Amniotic epithelial cell (primary cell): ENCODE results near the gene CCDC12.

ENCODE experiments used
- DNase-seq: peaks from one replicate; pipeline ENCODE4 v3.0.0-alpha.2; 2010; ENCODE audit warnings: low read depth

The CCDC12 gene

GRCh38 chr3:46996689-46997452, 20.3 kb upstream of the CCDC12 start:
- peak; percentile 61 for DNase-seq

DNA sequence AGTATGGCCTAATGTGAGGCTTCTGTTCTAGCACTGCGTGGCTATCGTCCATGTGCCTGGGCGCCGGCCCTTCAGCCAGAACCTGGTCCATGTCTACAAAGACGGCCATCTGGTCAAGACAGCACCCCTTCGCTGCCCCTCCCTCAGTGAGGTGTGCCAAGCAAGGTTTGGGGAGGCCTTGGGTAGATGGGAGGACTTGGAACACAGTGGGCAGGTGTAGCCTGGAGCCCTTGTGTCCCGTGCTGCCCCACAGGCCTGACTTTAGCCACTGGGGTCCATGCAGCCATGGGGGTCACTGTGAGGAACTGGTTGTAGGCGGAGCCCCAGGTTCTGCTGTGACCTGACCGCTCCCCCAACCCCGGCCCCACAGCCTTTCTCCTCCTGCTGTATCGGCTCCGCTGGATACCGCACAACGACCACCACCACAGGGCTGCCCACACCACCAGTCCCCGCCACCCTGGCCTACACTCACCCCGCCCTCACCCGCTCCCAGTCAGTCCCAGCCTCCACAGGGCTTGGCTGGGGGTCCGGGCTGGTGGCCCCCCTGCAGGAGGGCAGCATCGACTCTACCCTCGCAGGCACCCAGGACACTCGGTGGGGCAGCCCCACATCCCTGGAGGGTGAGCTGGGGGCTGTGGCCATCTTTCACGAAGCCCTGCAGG, 19.5 kb upstream of the CCDC12 start:
- no peak for DNase-seq

DNA sequence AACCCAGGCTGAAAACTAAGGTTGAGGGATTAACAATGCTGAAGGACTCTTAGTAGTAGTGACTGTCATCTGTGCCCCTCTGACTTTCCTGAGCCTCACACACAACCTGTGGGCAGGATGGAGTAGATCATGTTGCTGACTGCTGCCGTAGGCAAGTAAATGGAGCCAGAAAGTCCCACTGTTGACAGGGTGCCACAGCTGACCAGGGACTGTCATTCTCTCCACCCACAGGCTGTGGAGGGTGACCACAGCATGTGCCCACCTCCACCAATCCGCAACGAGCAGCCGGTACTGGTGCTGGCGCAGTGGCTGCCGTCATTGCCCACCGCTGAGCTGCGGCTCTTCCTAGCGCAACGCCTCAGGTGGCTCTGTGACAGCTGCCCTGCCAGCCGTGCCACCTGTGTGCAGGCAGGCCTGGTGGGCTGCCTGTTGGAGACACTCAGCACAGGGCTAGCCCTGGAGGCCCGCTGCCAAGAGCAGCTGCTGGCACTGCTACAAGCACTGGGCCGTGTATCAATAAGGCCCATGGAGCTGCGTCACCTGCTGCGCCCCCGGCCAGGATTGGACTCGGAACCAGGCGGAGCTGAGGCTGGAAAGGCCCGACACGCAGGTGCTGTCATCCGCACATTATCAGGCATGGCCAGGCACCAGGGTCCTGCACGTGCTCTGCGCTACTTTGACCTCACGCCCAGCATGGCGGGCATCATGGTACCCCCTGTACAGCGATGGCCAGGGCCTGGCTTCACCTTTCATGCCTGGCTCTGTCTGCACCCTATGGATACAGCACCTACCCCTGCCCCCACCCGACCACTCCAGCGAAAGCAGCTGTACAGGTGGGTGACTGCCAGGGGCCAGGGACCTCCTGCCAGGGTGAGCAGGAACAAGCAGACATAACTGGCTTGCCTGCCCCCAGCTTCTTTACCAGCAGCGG, 18.5 kb upstream of the CCDC12 start:
- DNase-seq, result no peak

DNA sequence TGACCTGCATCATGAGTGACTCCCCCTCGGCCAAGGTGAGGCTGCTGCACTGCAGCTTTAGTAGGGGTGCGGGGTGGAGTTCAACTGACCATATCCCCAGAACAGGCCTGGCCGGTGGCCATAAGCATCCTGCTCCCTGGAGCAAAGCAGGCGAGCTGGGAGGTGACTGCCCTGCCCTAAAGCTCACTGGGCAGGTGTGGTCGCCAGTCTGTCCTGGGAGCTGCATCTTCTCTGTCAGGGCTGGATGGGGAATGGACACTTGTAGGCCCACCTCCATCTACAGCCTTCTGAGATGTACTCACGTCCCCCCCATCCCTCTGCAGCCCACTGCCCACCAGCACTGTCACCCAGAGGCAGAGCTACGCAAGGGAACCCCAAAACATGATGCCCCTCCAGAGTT, 17.4 kb upstream of the CCDC12 start:
- DNase-seq, result no peak

GRCh38 chr3:46993292-46993691, 16.7 kb upstream of the CCDC12 start:
- no peak for DNase-seq

DNA sequence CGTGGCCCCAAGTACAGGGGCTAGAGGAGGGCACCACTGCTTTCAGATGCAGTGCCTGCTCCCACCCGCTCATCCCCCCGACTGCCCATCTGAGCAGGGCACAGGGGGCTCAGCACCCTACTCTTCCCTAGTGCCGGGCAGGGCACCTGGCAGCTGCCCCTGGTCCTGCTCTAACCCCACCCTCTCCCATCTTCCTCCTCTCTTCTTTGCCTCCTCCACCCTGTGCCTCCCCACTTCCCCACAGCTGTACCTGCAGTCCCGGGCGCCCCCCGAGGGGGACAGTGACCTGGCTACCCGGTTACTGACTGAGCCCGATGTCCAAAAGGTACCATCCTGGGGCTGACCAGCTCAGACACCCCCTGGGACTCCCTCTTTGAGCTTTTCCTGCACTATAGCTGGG, 15.7 kb upstream of the CCDC12 start:
- no peak for DNase-seq

- no peak for DNase-seq
Measured at GRCh38 chr3:46991406-46992165, 15.0 kb upstream of the CCDC12 start.

- DNase-seq, result no peak
Measured at GRCh38 chr3:46990573-46991374, 14.2 kb upstream of the CCDC12 start.

GRCh38 chr3:46989146-46989810, 12.7 kb upstream of the CCDC12 start:
- no peak for DNase-seq

GRCh38 chr3:46988616-46989015, 12.1 kb upstream of the CCDC12 start:
- no peak for DNase-seq

DNA sequence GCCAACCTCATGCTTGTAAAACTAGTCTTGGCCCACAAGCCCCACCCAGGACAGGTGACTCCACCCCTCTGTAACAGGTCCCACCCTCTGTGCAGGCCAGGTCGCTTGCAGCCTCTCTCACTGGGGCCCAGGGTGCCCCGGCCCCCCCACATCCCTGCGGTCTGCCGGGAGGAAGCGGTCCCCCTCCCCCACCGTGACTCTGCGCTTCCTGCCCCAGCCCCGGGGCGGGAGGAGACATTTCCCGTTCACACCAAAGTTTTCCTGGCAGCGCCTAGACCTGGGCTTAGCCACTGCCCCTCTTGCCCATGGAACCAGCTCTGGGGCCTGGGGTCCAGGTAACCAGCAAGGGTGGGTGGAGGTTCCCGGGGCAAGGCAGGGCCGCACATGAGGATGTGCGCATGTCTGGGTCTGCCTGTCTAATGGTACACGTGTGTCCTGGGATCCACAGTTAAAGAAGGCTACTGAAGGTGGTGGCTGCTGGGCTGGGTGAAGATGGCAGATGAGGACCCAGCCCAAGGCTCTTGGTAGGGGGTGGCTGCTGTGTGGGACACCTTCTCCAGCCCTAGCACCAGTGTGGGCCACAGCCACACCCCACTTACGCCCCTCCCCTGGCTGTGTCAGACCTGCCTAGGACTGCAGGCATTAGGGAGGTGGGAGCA, 11.3 kb upstream of the CCDC12 start:
- peak; percentile 61 for DNase-seq

- DNase-seq, result peak; percentile 60
Measured at GRCh38 chr3:46987319-46987742, 10.8 kb upstream of the CCDC12 start.

- no peak for DNase-seq
Measured at GRCh38 chr3:46986782-46987310, 10.3 kb upstream of the CCDC12 start.

DNA sequence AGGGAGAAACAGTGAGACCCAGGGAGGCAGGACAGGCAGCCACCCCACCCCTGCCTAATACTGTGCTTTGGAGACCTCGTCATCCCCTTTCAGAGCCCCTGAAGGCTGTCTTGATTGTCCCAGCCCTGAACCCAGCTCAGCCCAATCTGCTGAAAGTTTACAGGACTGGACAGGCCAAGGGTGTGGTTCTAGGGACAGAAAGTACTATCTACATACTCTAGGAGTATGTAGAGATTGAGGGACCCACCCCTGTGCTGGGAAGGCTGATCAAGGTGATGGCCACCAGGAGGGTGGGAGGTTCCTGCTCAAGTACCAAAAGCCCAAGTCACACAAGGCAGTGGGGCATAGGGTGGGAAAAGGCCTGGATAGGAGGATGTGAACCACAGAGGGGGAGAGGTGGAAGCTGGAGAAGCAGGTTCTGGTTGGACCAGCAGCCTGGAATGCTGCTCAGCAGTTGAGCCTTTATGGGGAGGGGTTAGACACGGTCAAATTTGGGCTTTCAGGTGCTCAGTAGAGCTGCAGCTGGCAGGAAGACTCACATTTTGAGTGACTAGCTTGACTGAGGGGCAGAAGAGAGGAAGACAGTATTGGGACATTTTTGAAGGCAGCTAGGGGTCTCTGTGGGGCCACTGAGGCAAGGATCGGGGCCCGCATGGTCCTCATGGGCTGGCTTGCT, 9.6 kb upstream of the CCDC12 start:
- no peak for DNase-seq

DNA sequence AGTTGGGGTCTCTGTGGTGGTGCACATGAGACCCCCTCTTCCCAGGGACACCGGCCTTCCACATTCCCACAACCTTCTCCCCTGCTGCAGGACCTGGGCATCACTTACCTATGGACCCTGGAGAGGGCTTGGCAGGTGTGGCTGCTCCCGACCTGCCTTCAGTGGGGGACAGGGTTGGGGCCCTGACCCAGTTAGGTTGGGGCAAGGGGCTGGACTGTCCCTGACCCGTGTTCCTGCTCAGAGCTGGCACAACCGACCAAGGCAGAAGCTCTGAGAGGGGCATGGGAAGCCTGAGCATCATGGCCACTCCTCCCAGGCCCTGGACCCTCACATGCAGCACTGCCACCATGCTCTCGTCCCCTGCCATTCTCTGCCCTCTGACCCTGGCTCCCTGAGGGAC, 9.0 kb upstream of the CCDC12 start:
- DNase-seq, result no peak

DNA sequence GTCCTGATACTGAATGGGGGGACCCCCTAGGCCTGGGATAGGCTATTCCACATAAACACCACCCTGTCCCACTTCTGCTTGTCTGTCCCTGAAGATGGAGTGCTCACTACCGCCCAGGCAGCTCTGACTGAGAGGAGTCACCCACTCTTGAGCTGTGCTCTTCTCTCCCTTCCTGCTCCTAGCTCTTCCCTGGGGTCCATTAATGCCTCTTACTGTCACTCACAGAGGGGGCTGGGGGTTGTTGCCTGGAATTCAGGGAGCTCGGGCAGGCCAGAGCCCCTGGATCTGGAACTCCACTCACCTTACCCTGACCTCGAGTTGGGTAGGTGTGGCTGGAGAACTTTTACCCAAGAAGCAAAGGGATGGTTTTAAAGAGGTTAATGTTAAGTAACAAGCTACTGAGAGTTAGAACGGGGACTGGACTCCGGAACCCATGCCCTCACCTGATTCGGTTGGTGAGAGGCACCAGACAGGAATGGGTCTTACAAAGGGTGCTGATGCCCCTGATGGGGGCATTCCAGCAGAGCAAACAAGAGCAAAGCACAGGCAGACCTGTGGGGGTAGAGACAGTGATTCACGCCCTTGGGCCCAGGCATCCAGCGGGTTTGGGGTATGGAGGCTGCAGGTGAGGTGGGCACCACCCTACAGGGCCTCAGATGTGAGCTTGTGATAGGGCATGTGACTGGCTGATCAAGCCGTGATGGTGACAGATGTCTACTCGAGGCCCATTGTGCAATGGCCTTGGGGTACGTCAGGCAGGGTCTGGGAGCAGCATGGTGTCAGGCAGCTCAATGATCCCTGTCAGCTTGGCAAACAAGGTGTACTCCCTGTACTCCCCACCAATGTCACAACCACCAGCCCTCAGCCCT, 8.3 kb upstream of the CCDC12 start:
- DNase-seq, result no peak

GRCh38 chr3:46982546-46982945, 6.0 kb upstream of the CCDC12 start:
- DNase-seq, result no peak

GRCh38 chr3:46981932-46982471, 5.5 kb upstream of the CCDC12 start:
- DNase-seq, result no peak
